HG03139 (cell line): ENCODE data around the gene PARP8.

Experiments
- ATAC-seq: cut with Tn5 transposase; IDR thresholded peaks from one replicate; pipeline ENCODE4 v1.9.1; 2021; ENCODE audit not compliant: unreplicated experiment

The PARP8 gene

GRCh38 chr5:50887889-50888633 lies 221.6 kb downstream of the PARP8 start:
- no peak for ATAC-seq

- no peak for ATAC-seq
Measured at GRCh38 chr5:50888751-50889150, 222.3 kb downstream of the PARP8 start.

GRCh38 chr5:50889790-50890189 lies 223.4 kb downstream of the PARP8 start:
- no peak for ATAC-seq
